Pancreas (tissue), 10 donors: ENCODE measurements around the gene MLPH. TPM values are rescaled to one million over a fixed set of nuclear protein-coding genes. Genes with fewer than 3 reads are reported as not detected.
A peak's percentile ranks its signal among the peaks of the same experiment; 100 is the strongest.

Experiments
- ATAC-seq, 4 donors: fragments of 200-7000 bp; cut with Tn5 transposase; one replicate each; pipeline versions ENCODE4 v1.8.0 to v1.9.1; 2020; ENCODE audit warnings: mild to moderate bottlenecking in 4 of 4, moderate library complexity in 4 of 4
- DNase-seq, 6 donors: peaks; one replicate each; pipeline ENCODE4 v3.0.0-alpha.2; 2020
- FAIRE-seq: peaks from 2 replicates; lab custom pipeline; 2012; peaks lifted over from hg19 to GRCh38; lab: Jason Lieb, UNC
- H3K27ac ChIP-seq, 4 donors: fragments of 200-600 bp; sonication (generic); 1 replicate in 3 of 4; 2 replicates in 1 of 4; pipeline versions ENCODE4 v1.5.0 to v1.8.0; 2020
- H3K27me3 ChIP-seq, 4 donors: fragments of 200-600 bp; one replicate each; pipeline ENCODE4 v1.8.0; 2021
- H3K36me3 ChIP-seq, 3 donors: fragments of 200-600 bp; sonication (generic) in 1 of 3; one replicate each; pipeline versions ENCODE4 v1.5.0 to v1.8.0; 2020 to 2021
- H3K4me1 ChIP-seq, 3 donors: fragments of 200-600 bp; one replicate each; pipeline ENCODE4 v1.8.0; 2021
- H3K4me3 ChIP-seq, 4 donors: fragments of 200-600 bp; sonication (generic) in 2 of 4; one replicate each; pipeline versions ENCODE4 v1.5.0 to v1.8.0; 2020 to 2021
- H3K9me3 ChIP-seq, 4 donors: fragments of 200-600 bp; one replicate each; pipeline ENCODE4 v1.8.0; 2021
- CTCF ChIP-seq, 4 donors: fragments of 200-600 bp; sonication (generic) in 3 of 4; IDR thresholded peaks; one replicate each; pipeline versions ENCODE4 v1.5.0 to v1.8.0; 2021; ENCODE audit warnings: antibody characterized with exemption in 4 of 4
- WGBS, 2 donors: extraction: QIAGEN DNeasy Blood & Tissue Kit; methylation state at CpG; one replicate each; pipeline ENCODE4 v1.1.7; 2013; 5-methylcytosine and 5-hydroxymethylcytosine counted together
- intact Hi-C, 3 donors: fragments of 100-400 bp; cut with DNase I; formaldehyde crosslinking; loops; one replicate each; pipeline versions ENCODE4 v1.11.1 to v1.14.2; 2022
- polyA plus RNA-seq, 2 donors: library from polyadenylated mRNA; stranded (reverse); fragments of 200-250 nt; gene quantifications; one replicate each; pipeline ENCODE4 v1.2.3, GENCODE V29; 2013
- total RNA-seq, 6 donors: library from RNA; stranded (reverse); fragmentation: NEBNext Ultra II Directional in 4 of 6; extraction: Animal tissue kit (Norgen Biotek cat#: 25700) in 4 of 6; gene quantifications; one replicate each; pipeline versions ENCODE4 v1.2.1 to v1.2.4, GENCODE V29; 2021 to 2023
- donor health status: healthy with polysubstance abuse.
- donor health status: DM: no; HTN: no; CAD: no; lungs with moderate emphysema.
- donor health status: DM: no; HTN: no; CAD: no.
- donor health status: control.
- donor health status: control.
- donor health status: Bipolar disorder and iron deficiency.
- donor health status: DM: yes; HTN: yes; CAD: no.
- donor health status: DM: no; HTN: no; CAD: no.
- donor health status: DM: no; HTN: no; CAD: no.
- donor health status: DM: yes; HTN: yes; CAD: no.

MLPH gene
- total and polyA plus RNA-seq, 8 donors = 6.2 to 45.2 (median 19.3) TPM

GRCh38 chr2:237447496-237447895, 39.6 kb upstream of the MLPH start:
- no peak overlapping the region for H3K27ac ChIP-seq
- no peak for TF ChIP-seq CTCF (IDR thresholded peaks at IDR 0.05)
- ATAC-seq (no peak), FAIRE-seq (no peak), DNase-seq (no peak)
- H3K9me3 ChIP-seq = no peaks in the 10 kb centered on the region
- H3K4me3 ChIP-seq = no peak overlapping the region
- H3K27me3 ChIP-seq = no peaks in the 10 kb centered on the region
- no peaks in the 10 kb centered on the region for H3K36me3 ChIP-seq
- no peaks in the 10 kb centered on the region for H3K4me1 ChIP-seq
- WGBS, 2 donors = 77 to 81% methylated on average over 11 of the region's 11 CpGs
- intact Hi-C loops = no loop called here

- DNase-seq = no peak
- WGBS, 2 donors = 75 to 76% methylated on average over 7 of the region's 7 CpGs
- ATAC-seq = no peak
- Histone ChIP-seq H3K4me1 (no peaks in the 10 kb centered on the region), H3K36me3 (no peaks in the 10 kb centered on the region), H3K9me3 (no peaks in the 10 kb centered on the region), H3K27ac (no peak overlapping the region), H3K4me3 (no peak overlapping the region), H3K27me3 (no peaks in the 10 kb centered on the region)
- no peak for FAIRE-seq
- TF ChIP-seq CTCF (IDR thresholded peaks at IDR 0.05) = no peak
- intact Hi-C loops = no loop called here
Observed at GRCh38 chr2:237448171-237448570, 38.9 kb upstream of the MLPH start.

DNA sequence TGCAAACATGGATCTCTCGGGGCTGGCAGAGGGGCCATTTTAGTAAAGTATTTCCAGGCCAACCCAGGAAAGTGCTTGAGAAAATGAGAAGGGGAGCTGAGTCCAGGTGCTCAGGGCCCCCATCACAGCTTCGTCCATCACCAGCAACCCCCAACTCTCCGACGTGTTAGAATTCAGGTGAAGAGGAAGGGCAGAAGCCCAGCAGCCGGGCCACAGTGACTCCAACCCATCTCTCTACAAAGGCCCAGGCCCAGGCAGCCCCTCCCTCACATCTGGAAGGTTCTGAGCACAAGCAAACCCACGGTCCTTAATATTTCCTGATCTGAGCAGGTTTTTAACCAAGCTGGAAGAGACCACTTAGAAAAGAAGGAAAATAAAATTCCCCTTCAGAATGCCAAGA, 38.4 kb upstream of the MLPH start:
- Histone ChIP-seq H3K27me3 (no peaks in the 10 kb centered on the region), H3K9me3 (no peaks in the 10 kb centered on the region), H3K4me1 (no peaks in the 10 kb centered on the region), H3K36me3 (no peaks in the 10 kb centered on the region), H3K4me3 (no peak overlapping the region), H3K27ac (peak overlapping the region in 1 of 4 donors; percentile 47)
- no peak for ATAC-seq
- no peak for TF ChIP-seq CTCF (IDR thresholded peaks at IDR 0.05)
- 72 to 81% methylated on average over 6 of the region's 6 CpGs for WGBS, 2 donors
- no peak for DNase-seq
- FAIRE-seq = no peak
- intact Hi-C loops = no loop called here

GRCh38 chr2:237449193-237449881, 37.7 kb upstream of the MLPH start:
- Histone ChIP-seq H3K36me3 (no peaks in the 10 kb centered on the region), H3K27me3 (no peaks in the 10 kb centered on the region), H3K27ac (peak overlapping the region in 1 of 4 donors; percentile 47), H3K4me3 (no peak overlapping the region), H3K9me3 (no peaks in the 10 kb centered on the region), H3K4me1 (no peaks in the 10 kb centered on the region)
- WGBS, 2 donors = 42 to 43% methylated on average over 13 of the region's 13 CpGs
- DNase-seq = no peak
- FAIRE-seq = no peak
- ATAC-seq = peak in 3 of 4 donors; percentile 41 to 63 (median 46)
- TF ChIP-seq CTCF (IDR thresholded peaks at IDR 0.05) = no peak
- intact Hi-C loops = no loop called here

DNA sequence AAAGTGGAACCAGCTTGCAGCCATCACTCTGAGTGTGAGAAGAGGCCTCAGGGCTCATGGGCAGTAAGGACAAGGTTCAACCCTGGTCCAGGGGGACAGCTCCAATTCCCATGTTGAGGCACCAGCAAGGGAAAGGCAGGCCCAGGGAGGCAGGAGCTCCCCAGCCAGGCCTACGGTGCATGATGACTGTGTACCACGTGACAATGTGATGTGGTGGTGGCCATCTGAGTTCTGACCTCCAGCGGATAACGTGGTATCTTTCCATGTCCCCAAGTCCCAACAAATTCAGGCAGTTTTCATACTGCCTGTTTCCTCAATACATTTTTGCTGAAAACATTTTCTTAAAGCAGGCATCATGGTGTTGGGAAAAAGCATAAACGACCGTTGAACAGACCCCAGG, 36.9 kb upstream of the MLPH start:
- no peaks in the 10 kb centered on the region for H3K36me3 ChIP-seq
- no peaks in the 10 kb centered on the region for H3K27me3 ChIP-seq
- no peak for DNase-seq
- H3K27ac ChIP-seq = no peak overlapping the region
- intact Hi-C loops = no loop called here
- H3K4me1 ChIP-seq = no peaks in the 10 kb centered on the region
- ATAC-seq = no peak
- no peak for FAIRE-seq
- no peaks in the 10 kb centered on the region for H3K9me3 ChIP-seq
- 78 to 88% methylated on average over 6 of the region's 6 CpGs for WGBS, 2 donors
- no peak overlapping the region for H3K4me3 ChIP-seq
- no peak for TF ChIP-seq CTCF (IDR thresholded peaks at IDR 0.05)
